ENCODE measurements around the gene PCSK9. TPM values are rescaled to one million over a fixed set of nuclear protein-coding genes. Genes with fewer than 3 reads are reported as not detected.
A peak's percentile ranks its signal among the peaks of the same experiment; 100 is the strongest.

The PCSK9 gene
- total RNA-seq, 4 donors from 2014 or later, result 0.25 to 1.2 (median 0.69) TPM

- 84 to 85% methylated on average over 7 to 8 of the region's 8 CpGs for WGBS, 2 donors
- DNase-seq (ENCODE audit: low spot score in 2 of 2), result no peak
- no peak overlapping the region for H3K4me3 ChIP-seq (ENCODE audit: low read depth, poor library complexity, severe bottlenecking)
- intact Hi-C loops (cut with DNase I; ENCODE audit: low total_unique reads), result no loop called here
- TF ChIP-seq CTCF (IDR thresholded peaks at IDR 0.05) (no peak), POLR2A (IDR thresholded peaks at IDR 0.05) (no peak)
These were observed 1.4 kb upstream of the PCSK9 start for GRCh38 chr1:55037733-55038551.

GRCh38 chr1:55038552-55038838, 853 bp upstream of the PCSK9 start:
- DNase-seq (ENCODE audit: low spot score in 2 of 2), result no peak
- intact Hi-C loops (cut with DNase I; ENCODE audit: low total_unique reads), result no loop called here
- 79 to 83% methylated on average over 3 of the region's 3 CpGs for WGBS, 2 donors
- TF ChIP-seq POLR2A (IDR thresholded peaks at IDR 0.05) (no peak), CTCF (IDR thresholded peaks at IDR 0.05) (no peak)
- H3K4me3 ChIP-seq (ENCODE audit: low read depth, poor library complexity, severe bottlenecking), result no peak overlapping the region

- TF ChIP-seq CTCF (IDR thresholded peaks at IDR 0.05) (no peak), POLR2A (IDR thresholded peaks at IDR 0.05) (no peak)
- WGBS, 2 donors, result 34 to 44% methylated on average over 9 of the region's 9 CpGs
- no peak overlapping the region for H3K4me3 ChIP-seq (ENCODE audit: low read depth, poor library complexity, severe bottlenecking)
- intact Hi-C loops (cut with DNase I; ENCODE audit: low total_unique reads), result no loop called here
- no peak for DNase-seq (ENCODE audit: low spot score in 2 of 2)
These were observed 390 bp upstream of the PCSK9 start for GRCh38 chr1:55038974-55039341.

GRCh38 chr1:55040083-55040932, 960 bp downstream of the PCSK9 start:
- WGBS, 2 donors, result 9 to 10% methylated on average over 45 to 47 of the region's 49 CpGs
- intact Hi-C loops (cut with DNase I; ENCODE audit: low total_unique reads), result no loop called here
- no peak overlapping the region for H3K4me3 ChIP-seq (ENCODE audit: low read depth, poor library complexity, severe bottlenecking)
- peak in 1 of 2 donors; percentile 76 for DNase-seq (ENCODE audit: low spot score in 2 of 2)
- no peak for TF ChIP-seq CTCF (IDR thresholded peaks at IDR 0.05)
- no peak for TF ChIP-seq POLR2A (IDR thresholded peaks at IDR 0.05)

GRCh38 chr1:55040933-55041494, 1.7 kb downstream of the PCSK9 start:
- TF ChIP-seq POLR2A (IDR thresholded peaks at IDR 0.05) (no peak), CTCF (IDR thresholded peaks at IDR 0.05) (no peak)
- intact Hi-C loops (cut with DNase I; ENCODE audit: low total_unique reads), result no loop called here
- no peak for DNase-seq (ENCODE audit: low spot score in 2 of 2)
- 52 to 59% methylated on average over 5 of the region's 5 CpGs for WGBS, 2 donors
- H3K4me3 ChIP-seq (ENCODE audit: low read depth, poor library complexity, severe bottlenecking), result no peak overlapping the region
